Activated CD8-positive, alpha-beta memory T cell treated with anti-CD3 and anti-CD28 coated beads for 48 hours (primary cell): ENCODE results near the gene ZNF615.
"Not testable (repeated sequence)": the region's sequence is repeated elsewhere in the genome, so short reads cannot be mapped to it uniquely, and the experiment has no call there.

ENCODE experiments used
- DNase-seq, 3 experiments: peaks; one replicate each; pipeline ENCODE4 v3.0.0-alpha.2; 2020; ENCODE audit warnings: low read depth in 2 of 3, low spot score in 2 of 3

ZNF615 gene

DNA sequence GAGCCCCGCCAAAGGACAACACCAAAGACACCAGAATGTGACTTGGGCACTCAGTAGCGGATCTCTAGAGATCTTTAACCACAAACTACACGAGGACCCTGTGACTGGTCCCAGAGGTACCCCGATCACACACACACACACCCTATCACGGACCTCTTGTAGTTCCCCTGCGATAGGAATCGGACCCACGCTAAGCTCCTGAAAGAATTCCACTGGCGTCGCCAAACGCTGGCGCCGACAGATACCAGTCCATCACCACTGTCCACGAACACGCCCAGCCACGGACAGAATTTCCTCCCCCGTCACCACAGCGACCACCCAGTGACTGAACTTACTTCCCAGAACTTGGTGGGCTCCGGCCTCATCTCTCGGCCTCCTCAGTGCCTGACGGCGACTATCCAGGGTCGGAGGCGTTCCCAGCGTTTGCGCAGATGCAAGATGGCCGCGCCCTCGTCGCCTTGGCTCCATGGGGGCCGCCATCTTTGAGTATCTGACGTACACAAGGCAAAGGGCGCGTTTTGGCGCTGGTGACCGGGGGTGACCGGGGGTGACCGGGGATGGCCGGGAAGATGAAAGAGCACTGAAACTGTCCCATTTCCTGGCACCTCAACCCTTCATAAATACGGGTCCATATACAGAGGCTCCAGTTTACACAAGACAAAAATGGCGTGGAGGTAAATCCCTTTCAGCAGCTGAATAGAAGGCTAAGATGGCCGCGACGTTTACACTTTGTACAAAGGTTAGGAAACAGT, at the start of gene ZNF615:
Gene ZNF615 (minus strand): TSS at position 406 of the 752 bp plus-strand sequence. CDS start 4,500 bp downstream, outside the sequence.
- peak; percentile 68 to 78 (median 74) for DNase-seq

GRCh38 chr19:52056480-52056879, 48.5 kb upstream of the ZNF615 start:
- DNase-seq: not testable (repeated sequence)

GRCh38 chr19:52051736-52052135, 43.7 kb upstream of the ZNF615 start:
- not testable (repeated sequence) for DNase-seq

GRCh38 chr19:52048555-52049501, 40.8 kb upstream of the ZNF615 start, which contains the start of gene ZNF432:
Gene ZNF432, minus strand, starts transcription at chr19:52048838. Its CDS starts 1,970 bp downstream, at chr19:52046868.
- peak; percentile 52 to 61 (median 54) for DNase-seq

DNA sequence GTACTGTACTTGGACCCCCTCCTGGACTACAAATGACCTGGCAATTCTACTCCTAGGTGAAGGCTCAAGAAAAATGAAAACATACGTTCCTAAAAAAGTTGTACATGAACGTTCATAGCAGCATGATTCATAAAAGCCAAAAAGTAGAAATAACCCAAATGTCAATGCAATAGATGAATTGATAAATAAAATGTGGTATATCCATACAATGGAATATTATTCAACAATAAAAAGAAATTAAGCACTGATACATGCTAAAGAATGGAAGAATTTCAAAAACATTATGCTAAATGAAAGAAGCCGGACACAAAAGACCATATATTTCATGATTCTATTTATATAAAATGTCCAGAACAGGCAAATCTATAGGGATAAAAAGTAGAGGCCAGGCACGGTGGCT, 31.2 kb upstream of the ZNF615 start:
- DNase-seq: no peak

GRCh38 chr19:52034051-52034728, 26.2 kb upstream of the ZNF615 start:
- DNase-seq: no peak

DNA sequence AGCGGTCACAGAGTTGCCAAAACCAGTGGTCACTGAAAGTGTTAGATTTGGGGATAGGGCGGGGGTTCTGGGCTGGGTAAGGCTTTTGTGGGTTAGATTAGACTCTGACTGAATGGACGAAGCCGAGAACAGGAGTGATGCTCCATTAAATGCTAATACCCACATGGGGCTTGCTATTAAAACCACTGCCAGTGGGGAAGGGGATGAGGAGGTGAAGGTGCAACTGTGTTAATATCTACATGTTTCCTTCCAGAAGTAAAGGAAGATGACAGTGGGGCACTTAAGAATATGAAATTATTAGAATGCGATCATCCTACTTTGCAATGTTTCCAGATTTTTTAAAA, 20.7 kb upstream of the ZNF615 start:
- DNase-seq: no peak

- peak; percentile 61 to 73 (median 71) for DNase-seq
Observed at GRCh38 chr19:52028027-52028779, 20.2 kb upstream of the ZNF615 start, which contains the start of gene ZNF614. Gene ZNF614, minus strand, starts transcription at chr19:52028379. Its CDS starts 2,634 bp downstream, at chr19:52025745.

- DNase-seq: not testable (repeated sequence)
Observed at GRCh38 chr19:52026255-52026990, 18.4 kb upstream of the ZNF615 start.

DNA sequence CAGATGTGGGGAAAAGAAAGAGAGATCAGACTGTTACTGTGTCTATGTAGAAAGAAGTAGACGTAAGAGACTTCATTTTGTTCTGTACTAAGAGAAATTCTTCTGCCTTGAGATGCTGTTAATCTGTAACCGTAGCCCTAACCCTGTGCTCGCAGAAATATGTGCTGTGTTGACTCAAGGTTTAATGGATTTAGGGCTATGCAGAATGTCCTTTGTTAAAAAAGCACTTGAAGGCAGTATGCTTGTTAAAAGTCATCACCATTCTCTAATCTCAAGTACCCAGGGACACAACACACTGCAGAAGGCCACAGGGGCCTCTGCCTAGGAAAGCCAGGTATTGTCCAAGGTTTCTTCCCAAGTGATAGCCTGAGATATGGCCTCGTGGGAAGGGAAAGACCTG, 16.5 kb upstream of the ZNF615 start:
- DNase-seq: not testable (repeated sequence)

- DNase-seq: no peak
Observed at GRCh38 chr19:52022193-52022592, 14.2 kb upstream of the ZNF615 start.

DNA sequence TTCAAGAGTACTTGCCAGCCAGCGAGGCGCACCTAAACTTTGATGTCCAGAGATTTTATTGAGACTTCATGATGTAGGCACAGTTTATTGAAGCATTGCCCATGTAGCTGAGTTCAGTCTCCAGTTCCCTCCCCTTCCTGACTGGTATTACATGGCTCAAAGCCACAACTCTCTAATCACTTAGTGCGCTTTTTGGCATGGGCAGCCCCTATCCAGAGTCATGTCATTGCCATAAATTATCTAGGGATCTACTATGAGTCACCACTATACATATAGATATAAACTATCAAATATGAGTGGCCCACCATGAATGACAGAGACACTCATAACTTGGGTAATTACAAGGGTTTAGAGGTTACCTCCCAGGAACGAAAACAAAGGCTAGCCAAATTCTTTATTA, 12.5 kb upstream of the ZNF615 start:
- DNase-seq: no peak

DNA sequence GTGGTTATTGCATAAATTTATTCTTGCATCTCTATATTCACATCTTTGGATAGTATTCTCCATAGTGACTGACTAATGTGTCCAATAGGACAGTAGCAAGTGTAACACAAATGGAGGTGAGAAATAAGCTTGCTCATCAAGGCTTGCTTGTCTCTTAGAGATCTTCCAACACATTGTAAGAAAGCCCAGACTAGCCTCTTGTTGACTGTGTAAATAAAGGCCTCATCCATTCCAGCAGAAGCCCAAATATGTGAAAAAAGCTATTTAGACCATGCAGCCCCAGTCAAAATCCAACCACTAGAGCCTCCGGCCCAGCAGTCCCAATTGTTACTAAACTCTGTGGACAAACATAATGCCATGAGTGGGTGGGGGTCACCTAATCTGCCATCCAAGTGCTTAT, 2.7 kb upstream of the ZNF615 start:
- no peak for DNase-seq

DNA sequence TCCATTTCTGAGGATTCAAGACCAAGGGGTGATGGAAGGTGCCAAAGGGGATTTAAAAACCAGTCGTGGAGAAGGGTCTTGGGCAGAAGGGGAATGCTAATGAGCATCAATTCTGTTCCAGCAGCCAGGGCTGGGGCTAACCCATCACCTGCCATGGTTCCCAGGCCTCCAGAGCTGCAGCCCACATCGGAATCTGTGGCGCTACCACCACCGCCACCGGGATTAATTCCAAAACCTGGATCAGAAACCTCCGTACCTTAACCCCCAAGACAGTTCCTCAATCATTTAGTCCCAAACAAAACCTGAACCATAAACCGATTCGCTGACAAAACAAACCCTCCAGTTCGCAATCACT, 583 bp downstream of the ZNF615 start:
- no peak for DNase-seq

- DNase-seq: no peak
Observed at GRCh38 chr19:51994048-51994644, 13.9 kb downstream of the ZNF615 start.

GRCh38 chr19:51993422-51993821, 14.6 kb downstream of the ZNF615 start:
- DNase-seq: no peak

DNA sequence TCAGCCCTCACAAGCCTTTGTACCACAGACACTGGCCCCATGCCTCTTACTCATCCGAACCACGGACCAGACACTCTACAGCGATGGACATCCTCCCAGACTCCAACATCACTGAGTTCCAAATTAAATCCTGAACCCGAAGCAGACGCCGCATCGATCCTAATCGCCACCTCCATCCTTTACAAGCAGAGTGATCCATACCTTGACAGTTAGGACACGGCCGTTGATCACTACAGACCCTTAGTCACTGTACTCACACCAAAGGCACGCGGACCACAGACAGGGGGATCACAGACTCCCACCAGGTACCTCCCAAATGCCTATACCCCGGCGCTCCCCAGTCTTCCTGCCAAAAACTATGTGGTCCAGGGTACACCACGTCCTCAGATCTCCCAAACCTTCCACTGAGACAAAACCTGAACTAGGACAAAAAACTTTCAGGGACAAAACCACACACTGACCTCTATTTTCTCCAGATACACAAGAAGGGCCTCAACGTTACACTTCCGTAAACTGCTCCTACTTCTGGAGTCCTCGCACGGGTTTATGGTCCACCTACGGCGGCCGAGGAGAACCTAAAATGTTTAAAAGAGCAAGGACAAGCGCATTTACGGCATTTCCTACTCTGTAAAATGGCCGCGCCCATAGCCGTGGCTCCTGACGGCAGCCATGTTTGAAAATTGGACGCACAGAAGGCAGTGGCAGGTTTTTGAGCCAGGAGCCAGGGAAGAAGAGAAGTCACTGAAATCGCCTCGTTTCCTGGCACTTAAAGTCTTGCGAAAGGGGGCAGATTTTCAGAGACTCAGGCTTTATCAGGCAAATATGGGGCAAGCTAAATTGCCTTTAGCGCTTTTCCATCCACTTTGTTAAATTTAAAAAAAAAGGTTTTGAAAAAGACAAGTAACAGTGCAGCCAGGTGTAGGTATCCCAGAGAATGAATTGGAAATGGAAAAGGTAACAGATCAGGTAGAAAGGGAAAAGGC, 21.4 kb downstream of the ZNF615 start, which contains the start of gene ZNF350:
Gene ZNF350 (minus strand): TSS at position 532 of the 983 bp plus-strand sequence. CDS start 12,480 bp downstream, outside the sequence.
- peak; percentile 37 to 64 (median 57) for DNase-seq

DNA sequence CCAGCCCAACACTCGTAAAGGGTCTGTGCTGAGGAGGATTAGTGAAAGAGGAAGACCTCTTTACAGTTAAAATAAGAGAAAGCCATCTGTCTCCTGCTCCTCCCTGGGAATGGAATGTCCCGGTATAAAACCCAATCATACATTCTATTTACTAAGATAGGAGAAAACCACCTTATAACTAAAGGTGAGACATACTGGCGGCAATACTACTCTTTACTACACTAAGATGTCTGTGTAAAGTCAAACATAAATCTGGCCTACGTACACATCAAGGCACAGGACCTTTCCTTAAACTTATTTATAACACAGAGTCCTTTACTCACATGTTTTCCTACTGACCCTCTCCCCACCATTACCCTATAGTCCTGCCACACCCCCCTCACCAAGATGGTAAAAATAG, 24.6 kb downstream of the ZNF615 start:
- no peak for DNase-seq
